HTR-8/SVneo (cell line): ENCODE data around the gene BCOR.
A peak's percentile ranks its signal among the peaks of the same experiment; 100 is the strongest.

Experiments
- DNase-seq: peaks from one replicate; pipeline ENCODE4 v3.0.0; 2011; ENCODE audit warnings: low spot score, mixed read lengths; ENCODE audit not compliant: insufficient read length
- FAIRE-seq: peaks from 2 replicates; lab custom pipeline; 2011; peaks lifted over from hg19 to GRCh38; lab: Jason Lieb, UNC

Gene BCOR

GRCh38 chrX:40117715-40118285, 20.0 kb upstream of the BCOR start:
- no peak for FAIRE-seq
- DNase-seq = no peak

DNA sequence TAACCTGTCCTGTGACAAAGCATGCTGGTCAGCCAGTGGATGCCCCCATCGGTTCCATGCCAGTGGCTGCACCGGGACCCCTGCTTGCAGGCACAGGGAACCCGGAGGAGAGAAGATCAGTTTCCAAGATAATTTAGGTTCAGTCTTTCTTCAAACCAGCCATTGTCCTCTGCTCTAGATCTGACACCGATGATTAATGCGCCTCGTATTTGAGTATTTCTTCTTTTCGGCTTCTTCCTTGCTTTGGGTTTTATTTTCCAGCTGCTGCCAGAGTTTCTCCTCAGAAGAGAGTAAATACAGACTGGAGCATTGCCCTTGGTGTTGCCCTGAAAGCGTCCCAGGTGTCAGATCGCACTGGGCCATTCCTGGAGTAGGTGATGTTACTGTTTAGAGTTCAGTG, 19.2 kb upstream of the BCOR start:
- no peak for DNase-seq
- no peak for FAIRE-seq

DNA sequence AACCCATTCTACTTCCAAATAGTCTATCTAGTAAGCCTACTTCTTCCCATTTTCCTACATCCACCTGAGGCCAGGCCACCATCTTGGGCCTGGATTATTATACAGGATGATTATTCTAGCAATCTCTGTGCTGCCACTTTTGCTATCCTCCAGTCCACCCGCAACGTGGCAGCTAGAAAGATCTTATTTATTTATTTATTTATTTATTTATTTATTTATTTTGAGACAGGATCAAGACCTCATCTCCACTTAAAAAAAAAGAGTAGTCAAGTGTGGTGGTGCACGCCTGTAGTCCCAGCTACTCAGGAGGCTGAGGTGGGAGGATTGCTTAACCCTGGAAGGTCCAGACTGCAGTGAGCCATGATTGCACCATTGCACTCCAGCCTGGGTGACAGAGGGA, 15.2 kb upstream of the BCOR start:
- no peak for DNase-seq
- FAIRE-seq = no peak

DNA sequence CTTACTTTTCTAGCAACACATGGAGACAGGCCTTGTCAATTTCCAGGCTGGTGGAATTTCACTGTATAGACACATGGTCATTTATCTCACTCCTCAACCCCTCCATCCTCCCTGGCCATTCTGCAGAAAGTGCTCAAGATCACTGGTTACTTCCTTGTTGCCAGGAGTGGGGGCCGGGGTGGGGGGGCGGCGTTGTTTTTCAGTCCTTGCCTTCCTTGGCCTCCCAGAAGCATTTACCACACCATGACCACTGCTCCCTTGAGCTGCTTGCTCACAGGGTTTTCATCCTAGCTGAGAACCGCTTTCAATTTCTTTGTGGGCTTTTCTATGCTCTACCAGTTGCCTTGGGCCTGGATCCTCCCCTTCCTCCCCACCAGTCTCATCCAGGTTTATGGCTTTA, 14.1 kb upstream of the BCOR start:
- FAIRE-seq (no peak), DNase-seq (no peak)

DNA sequence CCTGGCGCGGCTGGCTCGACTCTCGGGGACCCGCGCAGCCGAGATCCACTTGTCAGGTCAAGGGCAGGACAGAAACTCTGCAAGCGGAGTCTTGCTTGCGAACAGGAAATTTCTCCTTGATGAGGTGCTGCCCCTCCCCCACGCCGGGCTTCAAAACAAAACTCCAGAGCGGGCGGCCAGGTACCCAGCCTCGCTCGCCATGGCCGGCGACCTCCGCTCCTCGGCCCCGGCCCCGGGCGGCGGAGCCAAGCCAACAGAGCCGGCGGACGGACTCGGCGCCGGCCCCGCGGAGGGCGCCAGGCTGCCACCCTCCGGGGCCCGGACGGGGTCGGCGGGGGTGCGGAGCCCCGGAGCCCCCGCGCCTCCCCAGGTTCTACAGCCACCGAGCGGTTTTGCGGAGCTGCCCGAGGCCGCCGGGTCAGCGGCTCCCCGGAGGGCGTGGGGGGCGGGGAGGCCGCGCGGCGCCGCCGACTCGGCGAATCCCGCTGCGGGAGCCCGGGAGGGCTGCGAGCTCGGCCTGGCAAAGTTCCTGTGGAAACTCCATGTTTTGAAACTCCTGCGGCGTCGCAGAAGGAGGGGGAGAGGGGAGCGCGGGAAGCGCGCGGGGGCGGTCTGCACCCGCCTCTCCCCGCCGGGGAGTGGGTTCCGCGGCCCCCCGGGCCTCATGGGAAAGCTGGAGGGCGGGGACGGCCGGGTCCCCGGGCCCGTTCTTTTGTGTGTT, 11.7 kb upstream of the BCOR start:
- DNase-seq (no peak), FAIRE-seq (no peak)

DNA sequence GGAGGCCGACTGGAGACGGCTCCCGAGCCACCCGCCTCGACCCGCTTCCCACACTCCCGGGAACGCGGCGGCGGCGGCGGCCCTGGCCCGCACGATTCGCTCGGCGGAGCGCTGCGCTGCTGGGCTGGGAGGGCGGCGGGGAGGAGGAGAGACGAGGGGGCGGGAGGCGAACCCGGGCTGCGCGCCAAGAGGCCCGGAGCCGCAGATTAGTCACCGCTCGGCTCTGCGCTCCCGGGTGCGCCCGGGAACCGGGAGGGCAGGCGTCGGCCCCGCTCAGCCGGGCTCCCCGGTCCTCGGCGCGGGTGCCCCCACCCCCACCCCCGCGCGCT, 11.2 kb upstream of the BCOR start:
- DNase-seq (no peak), FAIRE-seq (no peak)

- no peak for DNase-seq
- peak; percentile 16 for FAIRE-seq
These were observed 10.6 kb upstream of the BCOR start for GRCh38 chrX:40108162-40108958.

DNA sequence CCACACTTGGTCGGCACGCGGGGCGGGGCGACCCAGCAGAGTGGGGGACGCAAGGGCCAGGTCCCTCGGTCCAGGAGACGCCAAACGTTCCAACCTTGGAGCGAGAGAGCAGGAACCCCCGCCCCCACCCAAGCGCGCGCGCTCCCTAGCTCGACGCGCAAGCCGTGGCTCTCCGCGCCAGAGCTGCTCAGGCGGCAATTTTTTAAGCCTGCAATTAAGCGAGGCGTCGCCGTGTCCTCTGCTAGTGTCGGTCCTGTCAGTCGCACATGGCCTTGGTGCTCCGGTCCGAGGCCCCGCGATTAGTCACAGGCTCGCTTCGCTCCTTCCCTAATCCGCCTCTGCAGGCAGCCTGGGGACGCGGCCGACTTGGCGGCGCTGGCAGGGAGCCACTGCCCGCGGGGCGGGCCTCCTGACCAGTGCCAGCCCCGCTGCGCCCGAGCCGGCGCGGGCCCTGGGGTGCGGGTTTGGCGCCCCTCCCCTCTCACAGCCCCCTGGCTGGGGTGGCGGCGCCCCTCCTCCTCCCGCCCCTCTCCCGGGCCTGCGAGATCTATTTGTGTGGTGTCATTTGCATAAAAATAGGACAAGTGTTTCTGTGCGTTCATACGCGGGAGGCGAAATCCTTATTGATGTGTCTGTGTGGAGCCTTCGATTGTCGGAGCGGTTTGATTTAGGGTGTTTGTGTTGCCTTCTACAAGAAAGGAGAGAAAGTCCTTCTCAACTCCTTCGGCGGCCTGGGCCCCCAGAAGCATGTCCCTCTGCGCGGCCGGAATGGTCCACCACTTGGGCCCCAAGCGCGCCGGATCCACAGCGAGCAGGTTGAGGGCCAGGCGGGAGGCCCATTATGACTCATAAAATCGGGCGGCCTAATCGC, 9.8 kb upstream of the BCOR start:
- DNase-seq = no peak
- no peak for FAIRE-seq

- no peak for FAIRE-seq
- DNase-seq = no peak
These were observed 9.0 kb upstream of the BCOR start for GRCh38 chrX:40106676-40107290.

- FAIRE-seq (peak; percentile 4), DNase-seq (no peak)
These were observed 8.3 kb upstream of the BCOR start for GRCh38 chrX:40105835-40106675.

DNA sequence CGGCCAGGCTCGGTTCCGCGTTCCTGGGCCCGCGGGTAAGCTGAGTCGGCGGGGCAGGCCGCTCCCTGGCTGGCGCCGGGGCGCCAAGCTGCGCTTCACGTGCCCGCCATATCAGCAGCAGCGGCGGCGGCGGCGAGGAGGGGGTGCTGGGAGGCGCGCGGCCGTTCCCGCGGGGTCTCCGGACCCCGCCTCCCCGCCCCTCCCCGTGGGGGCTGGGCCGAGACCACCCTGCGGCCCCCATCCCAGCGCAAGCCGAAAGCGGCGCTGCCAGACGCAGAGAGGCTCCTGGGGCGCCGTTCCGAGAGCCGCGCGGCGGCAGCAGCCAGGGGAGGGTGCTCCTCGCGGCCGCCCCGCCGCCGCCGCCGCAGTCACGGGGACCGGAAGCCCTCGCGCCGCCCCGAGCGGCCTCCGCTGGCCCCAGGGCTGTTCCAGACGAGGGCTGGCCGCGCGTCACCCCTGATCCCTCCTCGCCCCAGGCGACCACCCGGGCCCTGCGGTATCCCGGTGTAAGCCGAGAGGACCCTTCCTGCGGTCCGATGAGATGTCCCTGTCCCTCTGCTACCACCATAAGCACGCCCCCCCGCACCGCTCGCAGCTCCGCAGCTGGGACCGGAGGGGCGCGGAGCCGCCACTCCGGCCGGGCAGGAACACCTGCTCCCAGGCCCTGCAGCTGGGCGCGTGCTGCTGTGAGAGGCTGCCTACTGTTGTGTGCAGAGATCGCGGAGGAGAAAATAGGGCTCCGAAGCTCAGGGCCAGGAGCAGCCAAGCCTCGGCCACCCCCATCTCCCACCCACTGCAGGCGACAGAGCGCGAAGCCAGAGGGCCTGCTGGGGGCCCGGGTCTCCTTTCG, 7.5 kb upstream of the BCOR start:
- DNase-seq (no peak), FAIRE-seq (peak; percentile 73)

- no peak for DNase-seq
- peak; percentile 44 for FAIRE-seq
These were observed 6.8 kb upstream of the BCOR start for GRCh38 chrX:40104630-40104984.

DNA sequence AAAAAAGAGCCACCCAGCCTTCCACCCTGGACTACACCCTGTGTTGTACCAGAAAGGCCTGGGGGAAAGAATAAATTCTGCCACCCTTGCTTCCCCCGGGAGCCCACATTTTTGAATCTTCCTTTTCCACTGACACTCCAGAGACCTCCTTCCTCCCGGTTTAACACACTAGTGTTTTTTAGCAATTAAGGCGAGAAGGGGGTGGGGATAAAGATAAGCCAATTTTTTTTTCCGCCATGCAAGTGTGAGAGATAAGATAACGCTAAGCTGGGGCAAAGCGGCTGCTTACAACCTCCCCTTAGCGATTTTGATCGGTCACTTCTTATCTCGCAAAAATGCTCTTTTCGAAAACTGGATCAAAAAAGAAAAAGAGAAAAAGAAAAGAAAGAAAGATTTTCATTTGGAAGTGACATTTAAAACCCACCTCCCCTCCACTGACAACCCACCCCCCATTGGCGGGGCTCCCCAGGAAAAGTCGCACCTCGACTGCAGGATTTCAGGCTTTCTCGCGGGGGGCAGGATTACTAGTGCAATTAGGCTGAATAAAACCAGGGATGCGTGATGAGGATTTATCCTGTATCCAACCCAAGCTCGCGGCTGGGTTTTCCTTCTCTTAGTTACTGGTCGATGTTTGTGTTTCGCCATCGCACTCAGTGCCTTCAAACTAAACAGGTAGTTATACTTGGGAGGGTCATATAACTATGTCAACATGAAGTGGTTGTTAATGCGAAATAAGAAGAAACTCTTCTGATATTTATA, 6.0 kb upstream of the BCOR start:
- no peak for FAIRE-seq
- no peak for DNase-seq

DNA sequence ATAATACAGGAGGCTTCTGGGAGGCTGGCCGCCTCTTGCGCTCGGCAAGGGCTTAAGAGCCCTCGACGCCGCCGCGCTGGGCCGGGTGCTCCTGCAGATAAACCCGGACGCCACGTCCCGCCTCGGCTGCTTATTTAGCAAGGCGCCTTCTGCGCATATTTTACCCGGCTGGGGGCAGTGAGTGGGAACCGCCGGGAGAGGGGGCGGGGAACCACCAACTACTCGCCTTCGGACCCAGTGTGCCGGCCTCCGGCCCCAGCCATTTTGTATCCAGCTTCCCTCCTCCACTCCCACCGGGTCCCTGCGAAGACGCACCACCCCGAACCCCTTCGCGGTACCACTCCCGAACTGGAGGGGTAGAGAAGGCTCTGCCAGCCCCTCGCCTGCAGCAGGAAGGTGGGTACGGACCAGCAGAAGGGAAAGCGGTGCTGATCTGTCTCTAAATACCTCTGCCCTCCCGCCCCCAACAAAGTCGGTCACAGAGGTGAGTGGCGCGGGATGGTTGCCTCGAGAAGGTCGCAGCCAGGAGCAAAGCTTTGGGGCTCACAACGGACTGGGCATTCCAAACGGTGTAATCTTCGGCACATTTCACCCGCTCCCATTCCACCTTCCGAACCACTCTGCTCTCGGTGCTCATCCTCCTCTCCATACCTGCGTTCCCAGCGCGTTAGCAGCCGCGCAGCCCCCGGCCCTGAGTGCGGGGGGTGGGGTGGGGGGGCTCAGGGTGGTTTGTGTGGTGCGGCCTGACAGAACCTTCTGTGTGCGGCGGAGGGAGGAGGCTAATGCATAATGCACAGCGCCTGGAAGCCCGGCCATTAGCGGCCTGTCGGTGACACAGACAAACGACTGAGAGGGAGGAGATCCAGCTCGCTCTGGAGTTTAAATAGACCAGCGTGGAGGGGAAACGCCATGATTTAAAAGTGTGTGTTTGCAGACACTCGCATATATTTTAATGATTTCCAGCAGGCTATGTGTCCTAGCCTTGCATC, 4.9 kb upstream of the BCOR start:
- FAIRE-seq = no peak
- DNase-seq = no peak

DNA sequence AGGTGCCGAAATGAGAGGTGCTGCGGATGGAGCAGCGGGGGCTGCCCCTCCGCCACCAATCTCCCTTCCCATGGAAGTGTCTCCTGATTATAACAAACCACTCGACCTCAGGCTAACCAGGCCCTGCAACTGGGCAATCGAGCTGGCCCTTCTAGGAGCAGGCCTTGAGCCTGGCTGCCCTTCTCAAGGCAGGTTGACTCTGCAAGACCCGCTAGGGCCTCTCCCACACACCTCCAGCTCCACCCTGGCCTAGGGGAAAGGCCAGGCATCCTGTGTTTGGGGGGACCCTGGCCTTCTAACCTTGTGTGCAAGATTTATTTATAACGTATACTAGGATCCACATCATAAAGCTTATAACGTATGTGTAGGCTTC, 3.7 kb upstream of the BCOR start:
- no peak for FAIRE-seq

GRCh38 chrX:40100537-40101429, 3.0 kb upstream of the BCOR start:
- DNase-seq = no peak
- FAIRE-seq = no peak

More for the DNA sequence above, 3.7 kb upstream of the BCOR start:
- DNase-seq = no peak
